Measurements from ENCODE around the gene SHD.
A peak's percentile ranks its signal among the peaks of the same experiment; 100 is the strongest.
"Not testable (repeated sequence)": the region's sequence is repeated elsewhere in the genome, so short reads cannot be mapped to it uniquely, and the experiment has no call there.

SHD gene, protein sequence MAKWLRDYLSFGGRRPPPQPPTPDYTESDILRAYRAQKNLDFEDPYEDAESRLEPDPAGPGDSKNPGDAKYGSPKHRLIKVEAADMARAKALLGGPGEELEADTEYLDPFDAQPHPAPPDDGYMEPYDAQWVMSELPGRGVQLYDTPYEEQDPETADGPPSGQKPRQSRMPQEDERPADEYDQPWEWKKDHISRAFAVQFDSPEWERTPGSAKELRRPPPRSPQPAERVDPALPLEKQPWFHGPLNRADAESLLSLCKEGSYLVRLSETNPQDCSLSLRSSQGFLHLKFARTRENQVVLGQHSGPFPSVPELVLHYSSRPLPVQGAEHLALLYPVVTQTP

DNA sequence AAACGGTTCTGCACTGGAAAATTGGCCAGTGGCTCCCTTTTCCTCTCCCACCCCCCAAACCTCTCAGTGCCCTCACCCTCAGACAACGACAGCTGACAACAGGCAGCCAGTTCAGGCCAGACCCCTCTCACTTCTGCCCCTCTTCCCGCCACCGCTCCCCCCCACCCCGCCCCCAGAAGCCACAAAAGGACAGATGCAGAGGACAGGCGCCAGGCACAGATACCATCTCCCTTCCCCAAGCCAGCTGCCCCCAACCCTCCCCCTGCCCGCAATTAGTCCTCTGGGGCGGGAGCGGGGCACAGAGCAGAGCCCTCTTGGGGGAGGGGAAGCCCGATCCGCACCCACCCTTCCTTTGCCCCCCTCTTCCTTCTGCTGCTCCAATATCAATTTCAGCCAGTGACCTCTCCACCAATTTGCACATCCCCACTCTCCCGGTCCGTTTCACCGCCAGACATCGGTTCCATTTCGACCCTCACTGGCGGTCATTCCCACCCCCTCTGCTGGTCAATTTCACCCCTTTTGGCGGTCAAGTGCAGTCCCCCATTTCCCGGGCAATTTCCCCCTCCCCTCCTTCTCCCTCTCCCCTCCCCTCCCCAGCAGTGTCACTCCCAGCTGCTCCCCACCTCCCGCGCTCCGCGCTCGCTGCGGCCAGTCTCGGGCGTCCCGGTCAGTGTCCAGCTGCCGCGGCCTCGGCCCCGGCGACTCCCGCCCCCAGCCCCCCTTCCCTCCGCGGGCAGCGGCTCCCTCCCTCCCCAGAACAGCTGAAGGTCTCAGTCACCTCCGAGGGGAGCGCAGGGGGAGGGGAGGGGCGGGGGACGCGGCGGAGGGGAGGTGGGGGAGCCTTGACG, at the start of gene SHD:
TSS of gene SHD (plus strand) at position 848 of the 848 bp plus-strand sequence. CDS start 798 bp downstream, outside the sequence.
- DNase-seq, result no peak

DNA sequence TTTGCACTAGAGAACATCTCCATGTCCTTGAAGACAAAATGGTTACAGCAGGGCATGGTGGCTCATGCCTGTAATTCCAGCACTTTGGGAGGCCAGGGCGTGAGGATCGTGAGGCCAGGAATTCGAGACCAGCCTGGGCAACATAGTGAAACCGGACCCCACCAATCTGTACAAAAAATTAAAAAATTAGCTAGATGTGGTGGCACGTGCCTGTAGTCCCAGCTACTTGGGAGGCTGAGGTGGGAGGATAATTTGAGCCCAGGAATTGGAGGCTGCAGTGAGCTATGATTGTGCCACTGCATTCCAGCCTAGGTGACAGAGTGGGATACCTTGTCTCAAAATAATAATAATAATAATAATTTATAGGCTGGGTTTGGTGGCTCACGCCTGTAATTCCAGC, 48.8 kb upstream of the SHD start:
- not testable (repeated sequence) for DNase-seq

DNA sequence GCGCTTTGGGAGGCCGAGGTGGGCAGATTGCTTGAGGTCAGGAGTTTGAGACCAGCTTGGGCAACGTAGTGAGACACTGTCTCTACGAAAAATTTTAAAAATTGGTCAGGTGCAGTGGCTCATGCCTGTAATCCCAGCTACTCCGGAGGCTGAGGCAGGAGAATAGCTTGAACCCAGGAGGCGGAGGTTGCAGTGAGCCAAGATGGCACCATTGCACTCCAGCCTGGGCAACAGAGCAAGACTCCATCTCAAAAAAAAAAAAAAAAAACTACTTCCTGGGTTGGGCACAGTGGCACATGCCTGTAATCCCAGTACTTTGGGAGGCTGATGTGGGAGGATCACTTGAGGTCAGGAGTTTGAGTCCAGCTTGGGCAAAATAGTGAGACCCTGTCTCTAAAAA, 47.5 kb upstream of the SHD start:
- not testable (repeated sequence) for DNase-seq

DNA sequence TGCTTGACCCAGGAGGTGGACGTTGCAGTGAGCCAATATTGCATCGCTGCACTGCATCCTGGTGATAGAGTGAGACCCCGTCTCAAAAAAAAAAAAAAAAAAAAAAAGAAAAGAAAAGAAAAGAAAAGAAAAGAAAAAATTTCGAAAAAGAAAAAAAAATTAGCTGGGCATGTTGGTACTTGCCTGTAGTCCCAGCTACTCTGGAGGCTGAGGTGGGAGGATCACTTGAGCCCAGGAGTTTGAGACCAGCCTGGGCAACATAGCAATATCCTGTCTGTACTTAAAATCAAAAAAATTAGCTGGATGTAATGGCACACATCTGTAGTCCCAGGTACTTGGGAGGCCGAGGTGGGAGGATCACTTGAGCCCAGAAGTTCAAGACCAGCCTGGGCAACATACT, 46.9 kb upstream of the SHD start:
- not testable (repeated sequence) for DNase-seq

DNA sequence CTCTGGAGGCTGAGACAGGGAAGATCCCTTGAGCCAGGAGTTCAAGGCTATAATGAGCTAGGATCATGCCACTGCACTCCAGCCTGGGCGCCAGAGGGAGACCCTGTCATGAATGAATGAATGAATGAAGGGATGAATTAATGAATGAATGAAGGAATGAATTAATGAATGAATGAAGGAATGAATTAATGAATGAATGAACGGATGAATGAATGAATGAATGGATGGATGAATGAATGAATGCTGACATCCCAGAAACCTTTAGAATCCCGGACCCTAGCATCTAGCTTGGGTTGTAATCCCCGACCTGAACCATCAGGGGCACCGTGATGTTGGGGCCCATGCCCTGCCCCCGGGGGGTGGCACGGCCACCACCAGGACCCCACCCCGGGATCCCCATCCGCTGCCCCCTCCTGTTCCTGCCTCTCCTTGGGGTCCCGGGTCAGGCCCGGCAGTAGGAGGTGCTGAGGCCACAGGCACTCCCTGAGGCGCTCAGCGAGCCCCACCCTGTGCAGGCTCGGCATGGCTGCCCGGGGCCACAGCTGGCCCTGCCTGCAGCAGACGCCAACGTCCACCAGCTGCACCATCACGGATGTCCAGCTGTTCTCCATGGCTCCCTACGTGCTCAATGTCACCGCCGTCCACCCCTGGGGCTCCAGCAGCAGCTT, 46.3 kb upstream of the SHD start:
- no peak for DNase-seq

DNA sequence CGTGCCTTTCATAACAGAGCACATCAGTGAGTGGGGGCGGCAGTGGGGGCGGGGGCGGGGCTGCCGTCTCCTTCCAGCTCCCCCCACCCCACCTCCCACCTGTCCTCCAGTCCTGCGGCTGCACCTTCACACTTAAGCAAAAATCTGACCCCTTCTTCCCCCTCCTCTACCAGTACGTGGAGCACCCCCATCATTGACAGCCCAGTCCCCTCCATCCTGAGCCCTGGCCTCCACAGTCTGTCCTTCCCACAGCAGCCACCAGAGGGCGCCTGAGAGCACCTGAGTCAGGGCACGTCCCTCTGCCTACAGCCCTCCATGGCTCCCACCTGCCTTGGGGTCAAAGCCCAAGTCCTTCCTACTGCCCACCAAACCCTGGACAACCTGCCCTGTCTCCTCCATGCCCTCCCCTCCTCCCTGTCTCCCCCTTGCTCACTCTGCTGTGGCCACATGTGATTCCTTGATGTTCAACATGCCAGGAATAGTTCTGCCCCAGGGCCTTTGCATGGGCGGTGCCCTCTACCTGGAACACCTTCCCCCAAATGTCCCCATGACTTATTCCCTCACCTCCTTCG, 45.7 kb upstream of the SHD start:
- DNase-seq, result no peak

DNA sequence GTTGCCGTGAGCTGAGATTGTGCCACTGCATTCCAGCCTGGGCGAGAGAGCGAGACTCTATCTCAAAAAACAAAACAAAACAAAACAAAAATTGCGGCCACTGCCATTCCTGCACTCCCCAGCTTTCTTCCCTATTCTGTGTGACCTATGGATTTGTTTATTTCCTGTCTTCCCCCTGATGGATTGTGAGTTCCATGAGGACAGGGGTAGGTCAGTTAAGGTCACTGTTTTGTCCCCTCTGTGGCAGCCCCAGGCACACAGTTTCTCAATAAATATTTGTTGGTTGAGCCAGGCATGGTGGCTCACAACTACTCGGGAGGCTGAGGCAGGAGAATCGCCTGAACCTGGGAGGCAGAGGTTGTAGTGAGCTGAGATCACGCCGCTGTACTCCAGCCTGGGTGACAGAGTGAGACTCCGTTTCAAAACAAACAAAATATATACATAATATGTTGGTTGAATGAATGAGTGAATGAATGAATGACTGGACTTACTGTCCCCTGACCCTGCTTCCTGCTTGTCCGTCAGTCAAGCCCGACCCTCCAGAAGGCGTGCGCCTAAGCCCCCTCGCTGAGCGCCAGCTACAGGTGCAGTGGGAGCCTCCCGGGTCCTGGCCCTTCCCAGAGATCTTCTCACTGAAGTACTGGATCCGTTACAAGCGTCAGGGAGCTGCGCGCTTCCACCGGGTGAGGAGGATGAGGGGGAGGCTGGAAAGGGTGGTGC, 44.8 kb upstream of the SHD start:
- no peak for DNase-seq

DNA sequence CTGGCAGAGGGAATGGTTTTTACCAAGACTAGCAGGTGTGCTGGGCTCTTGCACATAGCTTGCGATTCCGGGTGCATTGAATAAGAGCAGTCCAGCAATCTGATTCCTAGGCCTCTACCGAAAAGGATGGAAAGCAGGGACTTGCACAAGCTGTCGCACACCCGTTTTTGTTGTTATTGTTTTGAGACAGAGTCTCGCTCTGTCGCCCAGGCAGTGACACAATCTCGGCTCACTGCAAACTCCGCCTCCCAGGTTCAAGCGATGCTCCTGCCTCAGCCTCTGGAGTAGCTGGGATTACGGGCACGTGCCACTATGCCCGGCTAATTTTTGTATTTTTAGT, 44.2 kb upstream of the SHD start:
- DNase-seq, result no peak

DNA sequence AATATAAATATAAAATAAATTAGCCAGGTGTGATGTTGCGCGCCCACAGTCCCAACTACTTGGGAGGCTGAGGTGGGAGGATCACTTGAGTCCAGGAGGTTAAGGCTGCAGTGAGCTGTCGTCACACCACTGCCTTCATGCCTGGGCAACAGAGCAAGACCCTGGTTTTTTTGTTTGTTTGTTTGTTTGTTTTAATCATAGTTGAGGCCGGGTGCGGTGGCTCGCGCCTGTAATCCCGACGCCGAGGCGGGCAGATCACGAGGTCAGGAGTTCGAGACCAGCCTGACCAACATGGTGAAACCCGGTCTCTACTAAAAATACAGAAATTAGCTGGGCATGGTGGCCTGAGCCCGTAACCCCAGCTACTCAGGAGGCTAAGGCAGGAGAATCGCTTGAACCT, 41.6 kb upstream of the SHD start:
- DNase-seq, result not testable (repeated sequence)

DNA sequence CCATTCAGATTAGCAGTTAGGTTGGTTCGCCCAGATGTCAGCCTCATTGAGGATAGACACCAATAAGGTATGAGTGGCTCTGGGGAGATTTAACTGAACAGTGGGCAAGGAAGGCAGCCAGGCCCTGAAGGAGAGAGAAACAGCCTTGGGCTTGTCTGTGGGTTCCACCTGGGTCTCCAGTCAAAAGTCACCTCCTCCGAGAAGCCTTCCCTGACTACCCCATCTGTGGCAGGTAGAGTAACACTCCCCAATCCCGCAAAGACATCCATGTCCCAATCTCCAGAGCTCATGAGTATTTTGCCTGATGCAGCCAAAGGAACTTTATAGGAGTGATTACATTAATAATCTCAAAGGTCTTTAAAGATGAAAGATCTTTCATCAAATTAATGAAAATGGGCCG, 40.2 kb upstream of the SHD start:
- DNase-seq, result no peak

DNA sequence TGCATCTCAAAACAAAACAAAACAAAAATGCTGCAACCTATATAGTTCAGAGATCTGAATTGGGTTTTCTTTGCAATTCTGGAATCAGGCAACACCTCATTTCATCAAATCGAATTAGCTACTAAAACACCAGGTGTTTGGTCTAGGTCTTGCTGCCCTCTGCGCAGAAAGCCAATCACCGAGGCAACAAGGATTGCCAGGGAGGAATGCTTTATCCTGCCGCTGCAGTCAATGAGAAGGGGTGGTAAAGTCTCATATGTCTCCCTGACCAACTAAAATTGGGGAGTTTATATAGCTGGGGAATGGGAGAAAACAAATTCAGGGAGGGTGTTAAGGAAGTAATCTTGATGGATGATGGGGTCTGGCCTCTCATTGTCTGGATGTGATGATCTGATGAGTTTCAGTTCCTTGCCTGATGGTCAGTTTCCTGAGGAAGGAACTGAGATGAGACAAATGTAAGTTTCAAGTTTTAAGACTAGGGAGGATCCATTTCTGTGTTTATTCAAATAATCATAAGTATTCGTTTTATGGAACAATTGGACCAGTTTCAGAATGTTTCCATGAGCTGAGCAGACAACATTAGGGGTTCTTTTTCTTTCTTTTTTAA, 37.1 kb upstream of the SHD start:
- no peak for DNase-seq

DNA sequence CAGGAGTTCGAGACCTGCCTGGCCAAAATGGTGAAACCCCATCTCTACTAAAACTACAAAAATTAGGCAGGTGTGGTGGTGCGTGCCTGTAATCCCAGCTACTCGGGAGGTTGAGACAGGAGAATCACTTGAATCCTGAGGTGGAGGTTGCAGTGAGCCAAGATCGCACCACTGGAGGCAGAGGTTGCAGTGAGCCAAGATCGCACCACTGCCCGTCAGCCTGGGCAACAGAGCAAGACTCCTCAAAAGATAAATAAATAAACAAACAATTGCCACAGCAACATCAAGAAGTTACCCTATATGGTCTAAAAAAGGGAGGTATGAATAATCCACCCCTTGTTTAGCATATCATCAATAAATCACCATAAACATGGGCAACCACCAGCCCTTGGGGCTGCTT, 33.1 kb upstream of the SHD start:
- DNase-seq, result not testable (repeated sequence)

DNA sequence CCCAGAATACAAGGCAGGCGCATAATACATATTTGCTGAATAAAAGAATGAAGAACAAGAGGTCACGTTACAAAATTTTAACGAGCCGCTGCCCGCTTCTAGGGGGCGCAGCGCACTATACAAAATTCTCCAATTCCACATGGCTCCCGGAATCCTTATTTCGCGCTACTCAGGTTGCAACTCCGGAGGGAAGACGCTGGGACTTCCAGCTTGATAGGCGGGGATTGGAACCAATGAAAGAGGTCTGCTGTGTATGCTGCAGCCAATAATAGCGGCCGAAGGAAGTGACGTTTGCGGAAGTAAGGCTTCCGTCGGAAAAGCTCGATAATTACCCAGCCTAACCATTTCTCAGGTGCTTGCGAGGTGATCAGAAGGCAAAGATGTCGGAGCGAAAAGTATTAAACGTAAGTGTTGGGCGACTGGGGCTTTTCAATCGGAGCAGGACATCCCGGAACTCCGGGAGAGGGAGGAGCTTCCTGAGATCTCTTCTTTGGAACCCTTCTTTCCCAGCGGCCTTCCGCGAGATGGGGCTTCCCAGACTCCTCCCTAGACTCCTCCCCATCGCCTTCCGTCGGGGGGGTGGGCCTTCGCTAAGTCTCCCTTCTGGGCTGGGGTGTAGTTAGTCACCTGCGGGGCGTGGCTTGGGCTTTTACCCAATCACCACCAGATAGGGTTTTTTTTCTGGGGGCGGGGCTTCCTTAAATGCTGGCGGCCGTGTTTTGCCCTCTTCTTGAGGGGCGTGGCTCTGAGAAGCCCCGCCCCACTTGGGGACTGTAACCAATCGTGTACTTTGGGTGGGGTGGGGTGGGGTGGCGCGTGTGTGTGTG, 32.1 kb upstream of the SHD start, which contains the start of gene YJU2:
TSS of gene YJU2 (plus strand) at position 314 of the 827 bp plus-strand sequence. CDS start at position 381, 67 bp downstream.
- peak; percentile 68 for DNase-seq

DNA sequence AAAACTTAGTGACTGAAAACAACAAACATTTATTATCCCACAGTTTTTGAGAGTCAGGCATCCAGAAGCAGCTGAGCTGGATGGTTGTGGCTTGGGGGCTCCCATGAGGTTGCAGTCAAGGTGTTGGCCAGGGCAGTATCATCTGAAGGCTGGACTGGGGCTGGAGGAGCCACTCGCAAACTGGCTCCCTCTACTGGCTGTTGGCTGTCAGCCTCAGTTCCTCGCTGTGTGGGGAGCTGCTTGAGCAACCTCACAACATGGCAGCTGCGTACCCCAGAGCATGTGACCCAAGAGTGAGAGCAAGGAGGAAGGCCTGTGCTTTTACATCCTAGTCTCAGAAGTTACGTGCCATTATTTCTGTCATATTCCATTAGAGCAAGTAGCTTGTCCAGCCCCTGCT, 22.5 kb upstream of the SHD start:
- DNase-seq, result no peak

DNA sequence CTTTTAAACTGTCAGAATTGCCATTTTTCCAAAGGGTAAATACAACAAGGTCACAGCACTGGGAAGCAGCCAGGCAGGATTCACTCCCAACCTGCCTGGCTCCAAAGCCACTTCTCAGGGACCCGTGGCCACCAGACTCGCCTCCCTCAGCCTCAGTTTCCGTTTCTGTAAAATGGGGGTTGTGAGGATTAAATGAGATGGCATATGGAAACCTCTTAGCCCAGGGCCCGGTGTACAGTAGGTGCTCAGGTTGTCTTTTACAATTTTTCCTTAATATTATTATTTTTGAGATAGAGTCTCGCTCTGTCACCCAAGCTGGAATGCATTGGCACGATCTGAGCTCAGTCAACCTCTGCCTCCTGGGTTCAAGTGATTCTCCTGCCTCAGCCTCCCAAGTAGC, 22.0 kb upstream of the SHD start:
- no peak for DNase-seq

DNA sequence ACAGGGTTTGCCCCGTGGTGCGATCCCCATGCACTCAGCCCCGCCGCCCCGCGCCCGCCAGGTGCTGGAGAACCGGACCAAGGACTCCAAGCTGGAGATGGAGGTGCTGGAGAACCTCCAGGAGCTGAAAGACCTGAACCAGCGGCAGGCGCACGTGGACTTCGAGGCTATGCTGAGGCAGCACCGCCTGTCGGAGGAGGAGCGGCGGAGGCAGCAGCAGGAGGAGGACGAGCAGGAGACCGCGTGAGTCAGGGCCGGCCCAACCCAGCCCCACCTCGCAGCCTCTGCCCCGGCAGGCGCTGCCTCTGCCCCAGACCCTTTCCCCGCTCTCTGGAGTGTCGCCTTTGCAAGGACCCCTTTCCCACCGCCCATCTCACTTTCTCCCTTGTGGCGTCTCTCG, 20.9 kb upstream of the SHD start:
- DNase-seq, result no peak

DNA sequence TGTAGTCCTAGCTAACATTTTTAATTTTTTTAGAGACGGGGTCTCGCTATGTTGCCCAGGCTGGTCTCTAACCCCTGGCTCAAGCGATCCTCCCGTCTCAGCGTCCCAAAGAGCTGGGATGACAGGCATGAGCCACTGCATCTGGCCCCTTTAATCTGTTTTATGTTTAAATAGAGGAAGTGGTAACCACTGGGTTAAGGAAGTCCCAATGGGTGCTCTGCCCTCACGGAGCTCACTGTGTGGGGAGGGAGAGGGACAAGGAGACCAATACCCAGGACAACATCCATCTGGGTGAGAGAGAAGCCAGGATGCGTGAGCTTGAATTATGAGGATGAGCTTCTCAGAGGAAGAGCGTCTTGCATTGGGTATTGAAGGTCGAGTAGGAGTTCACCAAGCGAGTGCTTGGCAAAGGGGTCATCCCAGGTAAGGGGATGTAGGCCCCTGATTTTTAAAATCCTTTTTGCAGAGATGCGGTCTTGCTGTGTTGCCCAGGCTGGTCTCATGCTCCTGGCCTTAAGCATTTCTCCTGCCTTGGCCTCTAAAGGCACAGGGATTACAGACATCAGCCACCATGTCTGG, 18.4 kb upstream of the SHD start:
- DNase-seq, result no peak

DNA sequence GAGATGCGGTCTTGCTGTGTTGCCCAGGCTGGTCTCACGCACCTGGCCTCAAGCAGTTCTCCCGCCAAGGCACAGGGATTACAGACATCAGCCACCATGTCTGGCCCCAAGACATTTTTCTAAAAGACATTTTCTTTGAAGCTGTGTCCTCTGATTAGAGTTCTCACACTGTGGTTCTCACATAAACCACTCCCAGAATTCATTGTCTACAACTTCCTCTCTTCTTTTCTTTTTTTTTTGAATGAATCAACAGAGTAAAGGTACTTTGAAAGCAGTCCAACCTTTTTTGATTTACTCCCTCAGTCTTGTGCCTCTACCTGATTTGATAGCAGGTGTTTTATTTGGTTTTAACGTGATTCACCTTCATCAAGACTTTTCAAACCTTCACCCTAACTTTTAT, 14.3 kb upstream of the SHD start:
- no peak for DNase-seq

DNA sequence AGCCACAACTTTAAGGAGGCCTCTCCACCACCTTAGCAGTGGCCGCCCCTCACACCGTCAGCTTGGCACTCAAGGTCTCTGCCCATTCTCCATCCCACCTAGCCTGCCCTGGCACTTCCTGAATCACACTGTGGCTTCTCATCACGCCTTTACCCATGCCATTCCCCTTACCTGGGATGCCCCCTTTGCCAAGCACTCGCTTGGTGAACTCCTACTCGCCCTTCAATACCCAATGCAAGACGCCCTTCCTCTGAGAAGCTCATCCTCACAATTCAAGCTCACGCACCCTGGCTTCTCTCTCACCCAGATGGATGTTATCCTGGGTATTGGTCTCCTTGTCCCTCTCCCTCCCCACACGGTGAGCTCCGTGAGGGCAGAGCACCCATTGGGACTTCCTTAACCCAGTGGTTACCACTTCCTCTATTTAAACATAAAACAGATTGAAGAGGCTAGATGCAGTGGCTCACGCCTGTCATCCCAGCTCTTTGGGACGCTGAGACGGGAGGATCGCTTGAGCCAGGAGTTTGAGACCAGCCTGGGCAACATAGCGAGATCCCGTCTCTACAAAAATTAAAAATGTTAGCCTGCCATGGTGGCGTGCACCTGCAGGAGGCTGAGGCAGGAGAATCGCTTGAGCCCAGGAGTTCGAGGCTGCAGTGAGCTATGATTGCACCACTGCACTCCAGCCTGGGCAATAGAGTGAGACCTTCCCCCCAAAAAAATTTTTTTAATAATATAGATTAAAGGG, 12.6 kb upstream of the SHD start:
- no peak for DNase-seq

Data from 8988T (cell line).